MM.1S (cell line): ENCODE results near the gene COL5A1.

Experiments used
- DNase-seq: peaks from one replicate; pipeline ENCODE4 v3.0.0-alpha.2; 2015
- H2AFZ ChIP-seq: fragments of 300-600 bp; sonication (generic); 2 replicates; pipeline ENCODE4 v1.6.0; 2016; ENCODE audit warnings: antibody characterized with exemption, low read length
- H3F3A ChIP-seq: fragments of 300-600 bp; sonication (generic); 2 replicates; pipeline ENCODE4 v1.6.1; 2016; ENCODE audit warnings: mild to moderate bottlenecking, antibody characterized with exemption, low read length, moderate library complexity, mixed read lengths; ENCODE audit not compliant: insufficient read depth
- H3K27ac ChIP-seq: fragments of 300-600 bp; sonication (generic); 2 replicates; pipeline ENCODE4 v1.5.1; 2016; ENCODE audit warnings: mild to moderate bottlenecking, low read length
- H3K27me3 ChIP-seq: fragments of 300-600 bp; sonication (generic); replicated peaks from 2 replicates; pipeline ENCODE4 v1.6.0; 2016; ENCODE audit warnings: low read length; ENCODE audit not compliant: insufficient read depth
- H3K36me3 ChIP-seq: fragments of 300-600 bp; sonication (generic); replicated peaks from 2 replicates; pipeline ENCODE4 v1.6.1; 2016; ENCODE audit warnings: mild to moderate bottlenecking, low read length, mixed read lengths; ENCODE audit not compliant: insufficient read depth
- H3K4me1 ChIP-seq: fragments of 300-600 bp; sonication (generic); 2 replicates; pipeline ENCODE4 v1.6.1; 2016; ENCODE audit warnings: low read length, mixed read lengths
- H3K4me2 ChIP-seq: fragments of 300-600 bp; sonication (generic); 2 replicates; pipeline ENCODE4 v1.6.0; 2016; ENCODE audit warnings: low read depth, low read length
- H3K4me3 ChIP-seq: fragments of 300-600 bp; sonication (generic); 2 replicates; pipeline ENCODE4 v1.5.1; 2016; ENCODE audit warnings: low read length, mixed read lengths
- H3K79me2 ChIP-seq: fragments of 300-600 bp; sonication (generic); 2 replicates; pipeline ENCODE4 v1.6.1; 2016; ENCODE audit warnings: mixed run types, low read length, mixed read lengths
- H3K9ac ChIP-seq: fragments of 300-600 bp; sonication (generic); 2 replicates; pipeline ENCODE4 v1.6.1; 2016; ENCODE audit warnings: low read length, mixed read lengths
- H3K9me2 ChIP-seq: fragments of 300-600 bp; sonication (generic); replicated peaks from 2 replicates; pipeline ENCODE4 v1.6.1; 2016; ENCODE audit warnings: mild to moderate bottlenecking, low read length, mixed read lengths; ENCODE audit not compliant: insufficient read depth
- H3K9me3 ChIP-seq: fragments of 300-600 bp; sonication (generic); replicated peaks from 2 replicates; pipeline ENCODE4 v1.6.1; 2016; ENCODE audit warnings: mild to moderate bottlenecking, low read length, mixed read lengths; ENCODE audit not compliant: insufficient read depth
- H4K20me1 ChIP-seq: fragments of 300-600 bp; sonication (generic); 2 replicates; pipeline ENCODE4 v1.6.1; 2016; ENCODE audit warnings: mild to moderate bottlenecking, low read length, moderate library complexity, mixed read lengths; ENCODE audit not compliant: insufficient read depth
- EZH2 ChIP-seq: fragments of 300-600 bp; sonication (generic); optimal IDR thresholded peaks from 2 replicates; pipeline ENCODE3; 2017; ENCODE audit warnings: low read depth, mild to moderate bottlenecking, antibody characterized with exemption, low read length, mixed read lengths
- EZH2phosphoT487 ChIP-seq: fragments of 300-600 bp; sonication (generic); IDR thresholded peaks from 2 replicates; pipeline ENCODE4 v1.6.1; 2018; ENCODE audit warnings: antibody characterized with exemption, low read length
- TF ChIP-seq, protein P1 (sequence below): fragments of 300-600 bp; sonication (generic); IDR thresholded peaks from 2 replicates; pipeline ENCODE4 v1.5.1; 2016; ENCODE audit warnings: antibody characterized with exemption, low read length, mixed read lengths

COL5A1 gene

DNA sequence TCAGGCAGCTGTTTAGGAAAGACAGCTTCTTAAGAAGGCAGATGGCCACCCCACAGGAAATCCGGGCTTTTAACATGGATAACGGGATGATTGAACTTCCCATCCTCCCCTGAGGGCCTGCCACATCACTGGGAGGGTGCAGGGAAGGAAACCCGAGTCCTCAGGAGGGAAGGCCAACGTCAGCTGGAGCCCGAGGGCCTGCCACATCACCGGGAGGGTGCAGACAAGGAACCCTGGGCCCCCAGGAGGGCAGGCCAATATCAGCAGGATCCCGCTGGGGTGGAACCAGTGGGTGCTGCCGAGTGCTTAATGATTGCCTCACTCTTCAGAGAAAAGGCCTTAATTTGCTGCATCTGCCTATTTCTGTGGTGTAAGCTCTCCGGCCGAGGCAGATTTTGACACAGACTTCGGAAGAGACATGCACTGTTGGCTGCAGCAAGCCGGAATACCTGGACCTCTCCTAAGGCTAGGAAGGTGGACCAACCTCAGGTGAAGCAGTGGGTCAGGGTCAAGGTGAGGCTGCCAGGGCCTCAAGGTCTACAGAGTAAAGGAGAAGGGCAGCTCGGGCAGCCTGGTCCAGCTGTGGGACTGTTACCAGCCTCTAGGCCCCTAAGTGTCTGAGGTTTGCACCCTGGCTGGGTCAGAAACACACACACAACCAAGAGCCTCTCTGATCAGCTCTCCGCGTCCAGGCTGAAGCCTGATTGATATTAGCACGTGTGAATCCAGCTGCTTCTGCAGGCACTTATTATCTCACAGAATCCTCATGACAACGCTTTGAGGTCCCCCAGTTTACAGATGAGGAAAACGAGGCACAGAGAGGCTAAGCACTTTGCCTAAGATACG lies 14.8 kb upstream of the COL5A1 start:
- Histone ChIP-seq H3K27me3 (peaks cover 96% of the 10 kb centered on the region), H3K9ac (no peak overlapping the region), H3K4me2 (no peak overlapping the region), H3K79me2 (no peaks in the 10 kb centered on the region), H3F3A (no peaks in the 10 kb centered on the region), H3K4me1 (no peaks in the 10 kb centered on the region), H2AFZ (no peak overlapping the region), H3K4me3 (no peak overlapping the region), H3K9me2 (no peaks in the 10 kb centered on the region), H3K9me3 (no peaks in the 10 kb centered on the region), H4K20me1 (no peaks in the 10 kb centered on the region), H3K27ac (no peak overlapping the region), H3K36me3 (no peaks in the 10 kb centered on the region)
- TF ChIP-seq, protein P1, sequence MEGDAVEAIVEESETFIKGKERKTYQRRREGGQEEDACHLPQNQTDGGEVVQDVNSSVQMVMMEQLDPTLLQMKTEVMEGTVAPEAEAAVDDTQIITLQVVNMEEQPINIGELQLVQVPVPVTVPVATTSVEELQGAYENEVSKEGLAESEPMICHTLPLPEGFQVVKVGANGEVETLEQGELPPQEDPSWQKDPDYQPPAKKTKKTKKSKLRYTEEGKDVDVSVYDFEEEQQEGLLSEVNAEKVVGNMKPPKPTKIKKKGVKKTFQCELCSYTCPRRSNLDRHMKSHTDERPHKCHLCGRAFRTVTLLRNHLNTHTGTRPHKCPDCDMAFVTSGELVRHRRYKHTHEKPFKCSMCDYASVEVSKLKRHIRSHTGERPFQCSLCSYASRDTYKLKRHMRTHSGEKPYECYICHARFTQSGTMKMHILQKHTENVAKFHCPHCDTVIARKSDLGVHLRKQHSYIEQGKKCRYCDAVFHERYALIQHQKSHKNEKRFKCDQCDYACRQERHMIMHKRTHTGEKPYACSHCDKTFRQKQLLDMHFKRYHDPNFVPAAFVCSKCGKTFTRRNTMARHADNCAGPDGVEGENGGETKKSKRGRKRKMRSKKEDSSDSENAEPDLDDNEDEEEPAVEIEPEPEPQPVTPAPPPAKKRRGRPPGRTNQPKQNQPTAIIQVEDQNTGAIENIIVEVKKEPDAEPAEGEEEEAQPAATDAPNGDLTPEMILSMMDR = no peak
- no peak for TF ChIP-seq EZH2phosphoT487
- TF ChIP-seq EZH2 = no peak
- no peak for DNase-seq

- TF ChIP-seq EZH2phosphoT487 (no peak), EZH2 (no peak)
- TF ChIP-seq, protein P1 = no peak
- Histone ChIP-seq H3K4me2 (no peak overlapping the region), H3K36me3 (no peaks in the 10 kb centered on the region), H2AFZ (no peak overlapping the region), H3K79me2 (no peaks in the 10 kb centered on the region), H4K20me1 (no peaks in the 10 kb centered on the region), H3K9me2 (no peaks in the 10 kb centered on the region), H3K9ac (no peak overlapping the region), H3F3A (no peaks in the 10 kb centered on the region), H3K4me3 (no peak overlapping the region), H3K27me3 (peaks cover 100% of the 10 kb centered on the region), H3K9me3 (no peaks in the 10 kb centered on the region), H3K27ac (no peak overlapping the region), H3K4me1 (no peaks in the 10 kb centered on the region)
- no peak for DNase-seq
Observed at GRCh38 chr9:134627417-134628353, 13.9 kb upstream of the COL5A1 start.

DNA sequence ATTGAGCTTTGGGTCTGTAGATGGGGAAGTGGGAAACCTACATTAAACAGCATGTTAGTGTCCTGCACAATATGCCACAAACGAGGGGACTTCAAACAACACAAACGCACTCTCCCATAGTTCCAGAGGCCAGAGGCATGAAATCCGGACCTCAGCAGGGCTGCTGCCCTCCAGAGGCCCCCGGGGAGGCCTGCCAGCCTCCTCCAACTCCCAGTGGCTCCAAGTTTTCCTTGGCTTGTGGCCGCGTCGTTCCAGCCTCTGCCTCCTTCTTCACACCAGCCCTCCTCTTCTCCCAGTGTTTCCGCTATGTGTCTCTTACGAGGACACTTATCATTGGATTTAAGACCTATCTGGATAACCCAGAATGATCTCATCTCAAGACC lies 13.3 kb upstream of the COL5A1 start:
- H3K4me3 ChIP-seq = no peak overlapping the region
- H3K27ac ChIP-seq = no peak overlapping the region
- H3K79me2 ChIP-seq = no peaks in the 10 kb centered on the region
- H3K9me2 ChIP-seq = no peaks in the 10 kb centered on the region
- no peak overlapping the region for H3K9ac ChIP-seq
- H3K36me3 ChIP-seq = no peaks in the 10 kb centered on the region
- peaks cover 100% of the 10 kb centered on the region for H3K27me3 ChIP-seq
- no peaks in the 10 kb centered on the region for H3K4me1 ChIP-seq
- H3F3A ChIP-seq = no peaks in the 10 kb centered on the region
- TF ChIP-seq EZH2phosphoT487 (no peak), EZH2 (no peak)
- TF ChIP-seq, protein P1 = no peak
- H3K9me3 ChIP-seq = no peaks in the 10 kb centered on the region
- no peak overlapping the region for H2AFZ ChIP-seq
- DNase-seq = no peak
- H4K20me1 ChIP-seq = no peaks in the 10 kb centered on the region
- no peak overlapping the region for H3K4me2 ChIP-seq
